Thoracic aorta (tissue), 2 donors: ENCODE data around the gene SDK1. TPM values are rescaled to one million over a fixed set of nuclear protein-coding genes. Genes with fewer than 3 reads are reported as not detected.
"Not testable (repeated sequence)": the region's sequence is repeated elsewhere in the genome, so short reads cannot be mapped to it uniquely, and the experiment has no call there.

Experiments
- ATAC-seq: fragments of 150-250 bp; one replicate; pipeline ENCODE4 v1.8.0; 2017; ENCODE audit warnings: low read depth; ENCODE audit not compliant: insufficient number of reproducible peaks, low FRiP score
- DNase-seq: peaks from one replicate; pipeline ENCODE4 v3.0.0-alpha.2; 2020; ENCODE audit warnings: low spot score
- H3K27ac ChIP-seq, 2 donors: fragments of 200-600 bp; sonication (generic); 1 replicate in 1 of 2; 2 replicates in 1 of 2; pipeline ENCODE4 v1.5.1; 2016; ENCODE audit warnings: mild to moderate bottlenecking in 2 of 2, moderate library complexity in 2 of 2
- H3K27me3 ChIP-seq: fragments of 200-600 bp; sonication (generic); replicated peaks from 2 replicates; pipeline ENCODE4 v1.6.0; 2016; ENCODE audit warnings: mild to moderate bottlenecking; ENCODE audit not compliant: insufficient read depth
- H3K36me3 ChIP-seq: fragments of 200-600 bp; sonication (generic); one replicate; pipeline ENCODE4 v1.5.1; 2016
- H3K4me1 ChIP-seq, 2 donors: fragments of 200-600 bp; sonication (generic); 1 replicate in 1 of 2; 2 replicates in 1 of 2; pipeline versions ENCODE4 v1.5.1 to v1.6.0; 2016; ENCODE audit warnings: low read depth in 2 of 2, mild to moderate bottlenecking in 1 of 2; ENCODE audit not compliant: control insufficient read depth in 1 of 2
- H3K4me3 ChIP-seq: fragments of 200-600 bp; sonication (generic); 2 replicates; pipeline ENCODE4 v1.5.1; 2016; ENCODE audit warnings: mild to moderate bottlenecking
- H3K9me3 ChIP-seq: fragments of 200-600 bp; sonication (generic); 2 replicates; pipeline ENCODE4 v1.5.1; 2016
- CTCF ChIP-seq: fragments of 200-600 bp; sonication (generic); IDR thresholded peaks from one replicate; pipeline ENCODE4 v1.5.1; 2019; ENCODE audit warnings: antibody characterized with exemption
- total RNA-seq, 2 donors: library from RNA; depleted of rRNA; stranded (reverse); fragments of >200 nt; gene quantifications; one replicate each; pipeline versions ENCODE4 v1.1.0 to v1.2.3, GENCODE V29; 2016

SDK1 gene
- total RNA-seq, 2 donors from 2014 or later: 27.5 to 29.2 TPM

- H3K4me3 ChIP-seq: no peak overlapping the region
These were observed 453.7 kb downstream of the SDK1 start for GRCh38 chr7:3754493-3755341.

GRCh38 chr7:3755778-3756453 is 454.9 kb downstream of the SDK1 start:
- not testable (repeated sequence) for H3K4me3 ChIP-seq, ATAC-seq, H3K27ac ChIP-seq, H3K9me3 ChIP-seq, H3K36me3 ChIP-seq, DNase-seq, H3K27me3 ChIP-seq, H3K4me1 ChIP-seq

More at GRCh38 chr7:3754493-3755341, 453.7 kb downstream of the SDK1 start:
- no peaks in the 10 kb centered on the region for H3K9me3 ChIP-seq
- no peaks in the 10 kb centered on the region for H3K27me3 ChIP-seq
- DNase-seq (no peak), ATAC-seq (no peak)
- no peak for TF ChIP-seq CTCF
- H3K4me1 ChIP-seq: no peaks in the 10 kb centered on the region
- no peak overlapping the region for H3K27ac ChIP-seq
- no peaks in the 10 kb centered on the region for H3K36me3 ChIP-seq

GRCh38 chr7:3757059-3757458 is 456.0 kb downstream of the SDK1 start:
- no peaks in the 10 kb centered on the region for H3K36me3 ChIP-seq
- no peak for TF ChIP-seq CTCF
- ATAC-seq (no peak), DNase-seq (no peak)
- H3K27me3 ChIP-seq: no peaks in the 10 kb centered on the region
- H3K4me1 ChIP-seq: peaks cover 0 to 9% of the 10 kb centered on the region in 2 donors
- H3K9me3 ChIP-seq: no peaks in the 10 kb centered on the region
- no peak overlapping the region for H3K4me3 ChIP-seq
- H3K27ac ChIP-seq: no peak overlapping the region

GRCh38 chr7:3760651-3761050 is 459.6 kb downstream of the SDK1 start:
- no peak for TF ChIP-seq CTCF
- no peaks in the 10 kb centered on the region for H3K36me3 ChIP-seq
- peaks cover 0 to 15% of the 10 kb centered on the region in 2 donors for H3K4me1 ChIP-seq
- DNase-seq: no peak
- no peaks in the 10 kb centered on the region for H3K27me3 ChIP-seq
- no peak for ATAC-seq
- H3K4me3 ChIP-seq: no peak overlapping the region
- no peak overlapping the region for H3K27ac ChIP-seq
- H3K9me3 ChIP-seq: no peaks in the 10 kb centered on the region

GRCh38 chr7:3762146-3762831 is 461.2 kb downstream of the SDK1 start:
- peaks cover 0 to 15% of the 10 kb centered on the region in 2 donors for H3K4me1 ChIP-seq
- H3K9me3 ChIP-seq: no peaks in the 10 kb centered on the region
- ATAC-seq: no peak
- H3K36me3 ChIP-seq: no peaks in the 10 kb centered on the region
- H3K27ac ChIP-seq: no peak overlapping the region
- H3K27me3 ChIP-seq: no peaks in the 10 kb centered on the region
- H3K4me3 ChIP-seq: no peak overlapping the region
- no peak for TF ChIP-seq CTCF
- no peak for DNase-seq
